ENCODE measurements around the gene FXYD7.
"Not testable (repeated sequence)": the region's sequence is repeated elsewhere in the genome, so short reads cannot be mapped to it uniquely, and the experiment has no call there.

FXYD7 gene

GRCh38 chr19:35127871-35128270, 15.2 kb upstream of the FXYD7 start:
- DNase-seq (ENCODE audit: low spot score): no peak

GRCh38 chr19:35128398-35129057, 14.5 kb upstream of the FXYD7 start:
- DNase-seq (ENCODE audit: low spot score): no peak

- DNase-seq (ENCODE audit: low spot score): not testable (repeated sequence)
Measured at GRCh38 chr19:35129724-35130274, 13.3 kb upstream of the FXYD7 start.

GRCh38 chr19:35130761-35131720, 12.0 kb upstream of the FXYD7 start:
- DNase-seq (ENCODE audit: low spot score): no peak

- no peak for DNase-seq (ENCODE audit: low spot score)
Measured at GRCh38 chr19:35132254-35132653, 10.8 kb upstream of the FXYD7 start.

- no peak for DNase-seq (ENCODE audit: low spot score)
Measured at GRCh38 chr19:35133826-35134225, 9.2 kb upstream of the FXYD7 start.

- DNase-seq (ENCODE audit: low spot score): no peak
Measured at GRCh38 chr19:35134601-35135242, 8.3 kb upstream of the FXYD7 start, which contains the start of gene LGI4. TSS of gene LGI4 (minus strand) at chr19:35135059. CDS start at chr19:35134680, 379 bp downstream.

GRCh38 chr19:35135389-35135909, 7.6 kb upstream of the FXYD7 start:
- DNase-seq (ENCODE audit: low spot score): peak; percentile 63

- no peak for DNase-seq (ENCODE audit: low spot score)
Measured at GRCh38 chr19:35136231-35136630, 6.8 kb upstream of the FXYD7 start.

- no peak for DNase-seq (ENCODE audit: low spot score)
Measured at GRCh38 chr19:35136977-35137702, 5.9 kb upstream of the FXYD7 start.

- no peak for DNase-seq (ENCODE audit: low spot score)
Measured at GRCh38 chr19:35138305-35138892, 4.7 kb upstream of the FXYD7 start, which contains the start of gene FXYD1. TSS of gene FXYD1 (plus strand) at chr19:35138824. CDS start at chr19:35140080, 1,256 bp downstream.

GRCh38 chr19:35140207-35140961, 2.7 kb upstream of the FXYD7 start:
- no peak for DNase-seq (ENCODE audit: low spot score)

GRCh38 chr19:35140962-35141836, 1.9 kb upstream of the FXYD7 start:
- peak; percentile 84 for DNase-seq (ENCODE audit: low spot score)

- no peak for DNase-seq (ENCODE audit: low spot score)
Measured at GRCh38 chr19:35141837-35142605, 1.0 kb upstream of the FXYD7 start.

GRCh38 chr19:35142606-35143230, 337 bp upstream of the FXYD7 start:
- peak; percentile 32 for DNase-seq (ENCODE audit: low spot score)

- no peak for DNase-seq (ENCODE audit: low spot score)
Measured at GRCh38 chr19:35143818-35144217, 763 bp downstream of the FXYD7 start.

GRCh38 chr19:35144259-35144599, 1.2 kb downstream of the FXYD7 start:
- DNase-seq (ENCODE audit: low spot score): no peak
